ENCODE data around the gene CHAC1. TPM values are rescaled to one million over a fixed set of nuclear protein-coding genes. Genes with fewer than 3 reads are reported as not detected.

The CHAC1 gene
- total and polyA plus RNA-seq, 2 donors (not counting 1 experiment from before 2014, with no cell fraction given), result 7.5 to 62.6 TPM

DNA sequence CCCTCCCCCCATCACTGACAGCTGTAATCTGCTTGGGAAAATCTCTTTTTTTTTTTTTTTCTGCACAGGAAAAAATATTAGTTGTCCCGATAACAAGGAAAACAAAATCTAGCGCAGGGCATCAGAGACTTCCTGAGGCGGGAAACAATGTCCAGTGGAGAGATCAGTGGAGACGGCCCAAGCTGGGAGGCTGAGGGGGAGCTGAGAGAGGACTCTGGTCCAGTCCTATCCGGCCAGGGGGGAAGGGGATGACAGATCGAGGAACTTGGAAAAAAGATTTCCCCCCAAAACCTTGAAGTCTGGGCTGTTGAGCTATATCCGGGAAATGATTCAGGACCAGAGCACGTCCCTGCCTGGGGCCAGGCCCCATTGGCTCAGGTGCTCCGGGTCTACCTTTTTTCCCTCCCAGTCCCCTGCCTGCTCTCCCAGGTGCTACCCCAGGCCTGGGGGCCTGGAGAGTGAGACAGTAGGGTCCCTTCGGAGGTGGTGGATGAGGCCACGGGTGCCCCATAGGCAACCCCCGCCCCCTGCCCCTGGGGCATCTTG lies 38.1 kb upstream of the CHAC1 start:
- no peak overlapping the region for H3K9ac ChIP-seq (ENCODE audit: insufficient read depth, low read length)
- no peaks in the 10 kb centered on the region for H3K36me3 ChIP-seq (ENCODE audit: control insufficient read depth, insufficient read depth, low read length)
- no peaks in the 10 kb centered on the region for H4K20me1 ChIP-seq (ENCODE audit: control insufficient read depth, extremely low read depth, insufficient read depth, low read length)
- no peak overlapping the region for H2AFZ ChIP-seq (ENCODE audit: low read length)
- TF ChIP-seq EZH2 (IDR thresholded peaks at IDR 0.05; ENCODE audit: low read length, missing control alignments), result no peak
- TF ChIP-seq, protein P1, sequence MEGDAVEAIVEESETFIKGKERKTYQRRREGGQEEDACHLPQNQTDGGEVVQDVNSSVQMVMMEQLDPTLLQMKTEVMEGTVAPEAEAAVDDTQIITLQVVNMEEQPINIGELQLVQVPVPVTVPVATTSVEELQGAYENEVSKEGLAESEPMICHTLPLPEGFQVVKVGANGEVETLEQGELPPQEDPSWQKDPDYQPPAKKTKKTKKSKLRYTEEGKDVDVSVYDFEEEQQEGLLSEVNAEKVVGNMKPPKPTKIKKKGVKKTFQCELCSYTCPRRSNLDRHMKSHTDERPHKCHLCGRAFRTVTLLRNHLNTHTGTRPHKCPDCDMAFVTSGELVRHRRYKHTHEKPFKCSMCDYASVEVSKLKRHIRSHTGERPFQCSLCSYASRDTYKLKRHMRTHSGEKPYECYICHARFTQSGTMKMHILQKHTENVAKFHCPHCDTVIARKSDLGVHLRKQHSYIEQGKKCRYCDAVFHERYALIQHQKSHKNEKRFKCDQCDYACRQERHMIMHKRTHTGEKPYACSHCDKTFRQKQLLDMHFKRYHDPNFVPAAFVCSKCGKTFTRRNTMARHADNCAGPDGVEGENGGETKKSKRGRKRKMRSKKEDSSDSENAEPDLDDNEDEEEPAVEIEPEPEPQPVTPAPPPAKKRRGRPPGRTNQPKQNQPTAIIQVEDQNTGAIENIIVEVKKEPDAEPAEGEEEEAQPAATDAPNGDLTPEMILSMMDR (conservative IDR thresholded peaks at IDR 0.05 in 1 of 2, IDR thresholded peaks at IDR 0.05 in 1 of 2; ENCODE audit: low read depth in 1 of 2, low read length in 2 of 2), result no peak
- no peak overlapping the region for H3K27ac ChIP-seq (ENCODE audit: insufficient read depth, low read length)
- no peaks in the 10 kb centered on the region for H3K9me3 ChIP-seq (ENCODE audit: control insufficient read depth, insufficient read depth, low read depth, low read length)
- DNase-seq (ENCODE audit: low read depth in 2 of 2), result no peak
- H3K79me2 ChIP-seq (ENCODE audit: control insufficient read depth, insufficient read depth, low read length), result no peaks in the 10 kb centered on the region
- no peak overlapping the region for H3K4me3 ChIP-seq (replicated peaks in 1 of 4; ENCODE audit: control extremely low read depth in 1 of 4, insufficient read depth in 1 of 4, low read depth in 3 of 4, low read length in 4 of 4)
- no peaks in the 10 kb centered on the region for H3K4me1 ChIP-seq (ENCODE audit: control insufficient read depth, extremely low read depth, insufficient read depth, low read length)
- no peaks in the 10 kb centered on the region for H3K27me3 ChIP-seq (ENCODE audit: control insufficient read depth, insufficient read depth, low read length)
- no peak overlapping the region for H3K4me2 ChIP-seq (ENCODE audit: extremely low read depth, insufficient read depth, low read length)

GRCh38 chr15:40915679-40916078 lies 37.6 kb upstream of the CHAC1 start:
- Histone ChIP-seq H3K79me2 (ENCODE audit: control insufficient read depth, insufficient read depth, low read length) (no peaks in the 10 kb centered on the region), H3K36me3 (ENCODE audit: control insufficient read depth, insufficient read depth, low read length) (no peaks in the 10 kb centered on the region), H3K9me3 (ENCODE audit: control insufficient read depth, insufficient read depth, low read depth, low read length) (no peaks in the 10 kb centered on the region), H3K4me1 (ENCODE audit: control insufficient read depth, extremely low read depth, insufficient read depth, low read length) (no peaks in the 10 kb centered on the region), H3K4me2 (ENCODE audit: extremely low read depth, insufficient read depth, low read length) (no peak overlapping the region), H2AFZ (ENCODE audit: low read length) (no peak overlapping the region), H3K27me3 (ENCODE audit: control insufficient read depth, insufficient read depth, low read length) (no peaks in the 10 kb centered on the region), H3K4me3 (replicated peaks in 1 of 4; ENCODE audit: control extremely low read depth in 1 of 4, insufficient read depth in 1 of 4, low read depth in 3 of 4, low read length in 4 of 4) (no peak overlapping the region), H4K20me1 (ENCODE audit: control insufficient read depth, extremely low read depth, insufficient read depth, low read length) (no peaks in the 10 kb centered on the region), H3K27ac (ENCODE audit: insufficient read depth, low read length) (no peak overlapping the region), H3K9ac (ENCODE audit: insufficient read depth, low read length) (no peak overlapping the region)
- no peak for DNase-seq (ENCODE audit: low read depth in 2 of 2)
- no peak for TF ChIP-seq EZH2 (IDR thresholded peaks at IDR 0.05; ENCODE audit: low read length, missing control alignments)
- TF ChIP-seq, protein P1 (conservative IDR thresholded peaks at IDR 0.05 in 1 of 2, IDR thresholded peaks at IDR 0.05 in 1 of 2; ENCODE audit: low read depth in 1 of 2, low read length in 2 of 2), result no peak

- no peak overlapping the region for H3K4me2 ChIP-seq (ENCODE audit: extremely low read depth, insufficient read depth, low read length)
- H3K9ac ChIP-seq (ENCODE audit: insufficient read depth, low read length), result no peak overlapping the region
- H2AFZ ChIP-seq (ENCODE audit: low read length), result no peak overlapping the region
- H3K4me1 ChIP-seq (ENCODE audit: control insufficient read depth, extremely low read depth, insufficient read depth, low read length), result no peaks in the 10 kb centered on the region
- H3K27ac ChIP-seq (ENCODE audit: insufficient read depth, low read length), result no peak overlapping the region
- no peak for DNase-seq (ENCODE audit: low read depth in 2 of 2)
- TF ChIP-seq EZH2 (IDR thresholded peaks at IDR 0.05; ENCODE audit: low read length, missing control alignments), result no peak
- TF ChIP-seq, protein P1 (conservative IDR thresholded peaks at IDR 0.05 in 1 of 2, IDR thresholded peaks at IDR 0.05 in 1 of 2; ENCODE audit: low read depth in 1 of 2, low read length in 2 of 2), result no peak
- no peak overlapping the region for H3K4me3 ChIP-seq (replicated peaks in 1 of 4; ENCODE audit: control extremely low read depth in 1 of 4, insufficient read depth in 1 of 4, low read depth in 3 of 4, low read length in 4 of 4)
- no peaks in the 10 kb centered on the region for H3K27me3 ChIP-seq (ENCODE audit: control insufficient read depth, insufficient read depth, low read length)
- no peaks in the 10 kb centered on the region for H4K20me1 ChIP-seq (ENCODE audit: control insufficient read depth, extremely low read depth, insufficient read depth, low read length)
- H3K9me3 ChIP-seq (ENCODE audit: control insufficient read depth, insufficient read depth, low read depth, low read length), result no peaks in the 10 kb centered on the region
- no peaks in the 10 kb centered on the region for H3K79me2 ChIP-seq (ENCODE audit: control insufficient read depth, insufficient read depth, low read length)
- no peaks in the 10 kb centered on the region for H3K36me3 ChIP-seq (ENCODE audit: control insufficient read depth, insufficient read depth, low read length)
Observed at GRCh38 chr15:40917585-40917984, 35.7 kb upstream of the CHAC1 start.

All from fibroblast of lung (primary cell).